Activated CD8-positive, alpha-beta memory T cell treated with anti-CD3 and anti-CD28 coated beads, Interleukin-2, amount 50 U/mL, for 24 hours (primary cell): ENCODE results near the gene C16orf90.
"Not testable (repeated sequence)": the region's sequence is repeated elsewhere in the genome, so short reads cannot be mapped to it uniquely, and the experiment has no call there.

Experiments used
- DNase-seq: peaks from one replicate; pipeline ENCODE4 v3.0.0-alpha.2; 2020; ENCODE audit errors: extremely low read depth

Gene C16orf90

GRCh38 chr16:3484318-3485096 lies 10.8 kb downstream of the C16orf90 start:
- DNase-seq: no peak

GRCh38 chr16:3482659-3483241 lies 12.5 kb downstream of the C16orf90 start:
- DNase-seq: no peak

- no peak for DNase-seq
Measured at GRCh38 chr16:3481696-3482658, 13.3 kb downstream of the C16orf90 start.

- no peak for DNase-seq
Measured at GRCh38 chr16:3480901-3481695, 14.2 kb downstream of the C16orf90 start.

GRCh38 chr16:3479654-3480216 lies 15.6 kb downstream of the C16orf90 start:
- DNase-seq: no peak

GRCh38 chr16:3478242-3478925 lies 16.9 kb downstream of the C16orf90 start:
- DNase-seq: no peak

GRCh38 chr16:3476409-3476808 lies 18.9 kb downstream of the C16orf90 start:
- DNase-seq: no peak

- no peak for DNase-seq
Measured at GRCh38 chr16:3475604-3476375, 19.5 kb downstream of the C16orf90 start.

- not testable (repeated sequence) for DNase-seq
Measured at GRCh38 chr16:3474870-3475269, 20.4 kb downstream of the C16orf90 start.

- no peak for DNase-seq
Measured at GRCh38 chr16:3474136-3474779, 21.0 kb downstream of the C16orf90 start.

GRCh38 chr16:3473596-3473943 lies 21.7 kb downstream of the C16orf90 start:
- not testable (repeated sequence) for DNase-seq

- no peak for DNase-seq
Measured at GRCh38 chr16:3472878-3473595, 22.3 kb downstream of the C16orf90 start.

GRCh38 chr16:3471518-3472176 lies 23.6 kb downstream of the C16orf90 start:
- no peak for DNase-seq

GRCh38 chr16:3470723-3471122 lies 24.6 kb downstream of the C16orf90 start:
- no peak for DNase-seq

GRCh38 chr16:3469736-3470135 lies 25.6 kb downstream of the C16orf90 start:
- DNase-seq: no peak

GRCh38 chr16:3468501-3468900 lies 26.8 kb downstream of the C16orf90 start:
- DNase-seq: no peak

GRCh38 chr16:3467921-3468320 lies 27.4 kb downstream of the C16orf90 start:
- DNase-seq: no peak

GRCh38 chr16:3467182-3467581 lies 28.1 kb downstream of the C16orf90 start:
- DNase-seq: no peak
